Measurements from ENCODE around the gene POM121.
"Not testable (repeated sequence)": the region's sequence is repeated elsewhere in the genome, so short reads cannot be mapped to it uniquely, and the experiment has no call there.

DNA sequence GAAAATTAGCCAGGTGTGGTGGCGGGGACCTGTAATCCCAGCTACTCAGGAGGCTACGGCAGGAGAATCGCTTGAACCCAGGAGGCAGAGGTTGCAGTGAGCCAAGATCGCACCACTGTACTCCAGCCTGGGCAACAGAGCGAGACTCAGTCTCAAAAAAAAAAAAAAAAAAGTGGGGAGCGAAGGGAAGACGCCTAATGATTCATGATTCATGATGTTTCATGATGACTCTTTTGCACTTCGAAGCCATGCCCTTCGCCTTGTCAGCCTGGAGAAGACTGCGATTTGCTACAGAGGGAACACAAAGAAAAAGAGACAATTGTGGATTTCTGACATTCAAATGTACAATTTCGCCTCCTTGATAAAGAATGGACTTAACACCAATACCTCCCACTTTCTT, 57.2 kb downstream of the POM121 start:
- TF ChIP-seq, protein P1, sequence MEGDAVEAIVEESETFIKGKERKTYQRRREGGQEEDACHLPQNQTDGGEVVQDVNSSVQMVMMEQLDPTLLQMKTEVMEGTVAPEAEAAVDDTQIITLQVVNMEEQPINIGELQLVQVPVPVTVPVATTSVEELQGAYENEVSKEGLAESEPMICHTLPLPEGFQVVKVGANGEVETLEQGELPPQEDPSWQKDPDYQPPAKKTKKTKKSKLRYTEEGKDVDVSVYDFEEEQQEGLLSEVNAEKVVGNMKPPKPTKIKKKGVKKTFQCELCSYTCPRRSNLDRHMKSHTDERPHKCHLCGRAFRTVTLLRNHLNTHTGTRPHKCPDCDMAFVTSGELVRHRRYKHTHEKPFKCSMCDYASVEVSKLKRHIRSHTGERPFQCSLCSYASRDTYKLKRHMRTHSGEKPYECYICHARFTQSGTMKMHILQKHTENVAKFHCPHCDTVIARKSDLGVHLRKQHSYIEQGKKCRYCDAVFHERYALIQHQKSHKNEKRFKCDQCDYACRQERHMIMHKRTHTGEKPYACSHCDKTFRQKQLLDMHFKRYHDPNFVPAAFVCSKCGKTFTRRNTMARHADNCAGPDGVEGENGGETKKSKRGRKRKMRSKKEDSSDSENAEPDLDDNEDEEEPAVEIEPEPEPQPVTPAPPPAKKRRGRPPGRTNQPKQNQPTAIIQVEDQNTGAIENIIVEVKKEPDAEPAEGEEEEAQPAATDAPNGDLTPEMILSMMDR (IDR thresholded peaks at IDR 0.05) = not testable (repeated sequence)
- not testable (repeated sequence) for TF ChIP-seq POLR2AphosphoS5, POLR2A, EP300 (IDR thresholded peaks at IDR 0.05)

Data from stomach (tissue), 4 donors.